ENCODE results near the gene SUMO4. TPM values are rescaled to one million over a fixed set of nuclear protein-coding genes. Genes with fewer than 3 reads are reported as not detected.
A peak's percentile ranks its signal among the peaks of the same experiment; 100 is the strongest.

SUMO4 gene
- total and polyA plus RNA-seq, 2 donors (not counting 1 experiment from before 2014, with no cell fraction given), result 0.18 to 11.5 TPM

DNA sequence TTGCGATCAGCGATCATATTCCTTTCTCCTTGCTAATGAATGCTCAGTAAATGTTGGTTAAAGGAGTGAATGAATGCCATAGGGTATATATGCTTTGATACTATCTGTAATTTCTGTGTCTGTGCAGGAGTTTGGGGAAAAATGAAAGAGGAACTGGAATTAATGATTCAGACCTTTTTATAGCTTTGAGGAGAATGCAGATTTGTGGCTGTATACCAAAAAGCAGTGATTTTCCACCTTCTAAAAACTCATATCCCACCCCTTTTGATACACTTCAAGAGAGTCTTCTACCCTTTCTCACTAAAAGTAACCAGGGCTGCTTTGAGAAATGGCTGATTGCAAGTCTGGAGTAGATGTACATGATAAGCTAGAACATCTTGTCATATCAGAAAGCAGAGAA lies 26.6 kb upstream of the SUMO4 start:
- peaks cover 7% of the 10 kb centered on the region for H4K20me1 ChIP-seq (ENCODE audit: control insufficient read depth, insufficient read depth, low read length, poor library complexity, severe bottlenecking)
- H3K4me3 ChIP-seq (ENCODE audit: control extremely low read depth in 1 of 5, extremely low read depth in 1 of 5, insufficient read depth in 1 of 5, low read depth in 2 of 5, low read length in 4 of 5), result no peak overlapping the region
- peaks cover 2 to 18% of the 10 kb centered on the region in 2 experiments for H3K36me3 ChIP-seq (replicated peaks in 1 of 2; ENCODE audit: control extremely low read depth in 1 of 2, control insufficient read depth in 1 of 2, extremely low read depth in 1 of 2, insufficient read depth in 2 of 2, low read length in 1 of 2)
- no CpG with 5 or more reads among the region's 2 CpGs for WGBS (ENCODE audit: insufficient coverage)
- peak overlapping the region; percentile 11 for H3K4me3 Mint-ChIP-seq
- H3K4me1 ChIP-seq (ENCODE audit: control insufficient read depth in 2 of 2, insufficient read depth in 2 of 2, low read length in 2 of 2), result peaks cover 22 to 24% of the 10 kb centered on the region in 2 donors
- no peak for DNase-seq
- no peak overlapping the region for H2AFZ ChIP-seq (ENCODE audit: insufficient read depth, low read depth, low read length, poor library complexity, severe bottlenecking)
- peak overlapping the region; percentile 14 for H3K4me2 ChIP-seq (replicated peaks; ENCODE audit: low read depth, low read length, poor library complexity, severe bottlenecking)
- H3K27me3 Mint-ChIP-seq, result no peaks in the 10 kb centered on the region
- H3K27ac ChIP-seq (ENCODE audit: low read length in 2 of 2), result no peak overlapping the region
- ChIA-PET CTCF (interaction anchor here (0.9 to 1.7 kb wide), 2 partner anchors 183 to 345 kb away, joined by 5 to 6 read pairs; no protein-coding TSS in a partner anchor), POLR2A (no interaction called here)
- peaks cover 39% of the 10 kb centered on the region for H3K79me2 ChIP-seq (ENCODE audit: control insufficient read depth, insufficient read depth, low read length)
- H3K4me1 Mint-ChIP-seq, result peaks cover 38% of the 10 kb centered on the region
- H3K9me3 ChIP-seq (ENCODE audit: control extremely low read depth in 1 of 3, control insufficient read depth in 2 of 3, insufficient read depth in 1 of 3, low read length in 2 of 3), result no peaks in the 10 kb centered on the region
- intact Hi-C loops (cut with micrococcal nuclease), result loop anchor here (5.0 kb wide), 2 partner anchors 36 to 56 kb away; partner anchors contain the start of gene TAB2
- TF ChIP-seq, protein P1, sequence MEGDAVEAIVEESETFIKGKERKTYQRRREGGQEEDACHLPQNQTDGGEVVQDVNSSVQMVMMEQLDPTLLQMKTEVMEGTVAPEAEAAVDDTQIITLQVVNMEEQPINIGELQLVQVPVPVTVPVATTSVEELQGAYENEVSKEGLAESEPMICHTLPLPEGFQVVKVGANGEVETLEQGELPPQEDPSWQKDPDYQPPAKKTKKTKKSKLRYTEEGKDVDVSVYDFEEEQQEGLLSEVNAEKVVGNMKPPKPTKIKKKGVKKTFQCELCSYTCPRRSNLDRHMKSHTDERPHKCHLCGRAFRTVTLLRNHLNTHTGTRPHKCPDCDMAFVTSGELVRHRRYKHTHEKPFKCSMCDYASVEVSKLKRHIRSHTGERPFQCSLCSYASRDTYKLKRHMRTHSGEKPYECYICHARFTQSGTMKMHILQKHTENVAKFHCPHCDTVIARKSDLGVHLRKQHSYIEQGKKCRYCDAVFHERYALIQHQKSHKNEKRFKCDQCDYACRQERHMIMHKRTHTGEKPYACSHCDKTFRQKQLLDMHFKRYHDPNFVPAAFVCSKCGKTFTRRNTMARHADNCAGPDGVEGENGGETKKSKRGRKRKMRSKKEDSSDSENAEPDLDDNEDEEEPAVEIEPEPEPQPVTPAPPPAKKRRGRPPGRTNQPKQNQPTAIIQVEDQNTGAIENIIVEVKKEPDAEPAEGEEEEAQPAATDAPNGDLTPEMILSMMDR (IDR thresholded peaks at IDR 0.05), result no peak
- no peak for TF ChIP-seq EZH2 (IDR thresholded peaks at IDR 0.05; ENCODE audit: borderline replicate concordance, insufficient read depth, low read depth, low read length, poor library complexity, severe bottlenecking)
- peak; percentile 21 for ATAC-seq (ENCODE audit: low read depth)
- H3K27me3 ChIP-seq (replicated peaks in 1 of 4; ENCODE audit: control extremely low read depth in 1 of 4, control insufficient read depth in 3 of 4, insufficient read depth in 4 of 4, low read length in 3 of 4), result no peaks in the 10 kb centered on the region
- peak overlapping the region; percentile 8 for H3K27ac Mint-ChIP-seq
- H3K9me3 Mint-ChIP-seq (ENCODE audit: insufficient read depth), result no peaks in the 10 kb centered on the region
- H3K9ac ChIP-seq (ENCODE audit: low read length), result no peak overlapping the region

DNA sequence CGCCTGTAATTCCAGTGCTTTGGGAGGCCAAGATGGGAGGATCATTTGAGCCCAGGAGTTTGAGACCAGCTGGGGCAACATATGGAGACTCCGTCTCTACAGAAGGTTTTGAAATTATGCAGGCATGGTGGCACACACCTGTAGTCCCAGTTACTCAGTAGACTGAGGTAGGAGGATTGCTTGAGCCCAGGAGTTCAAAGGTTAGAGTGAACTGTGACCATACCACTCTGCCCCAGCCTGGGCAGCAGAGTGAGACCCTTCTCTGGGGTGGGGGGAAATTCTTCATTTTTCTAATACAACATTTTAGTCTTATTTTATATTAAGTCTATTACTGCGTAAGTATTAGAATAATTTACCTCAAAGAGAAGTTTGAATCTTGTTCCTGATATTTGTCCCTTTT lies 20.1 kb upstream of the SUMO4 start:
- Mint-ChIP-seq H3K4me1 (peaks cover 20% of the 10 kb centered on the region), H3K27ac (no peak overlapping the region), H3K9me3 (ENCODE audit: insufficient read depth) (no peaks in the 10 kb centered on the region), H3K27me3 (no peaks in the 10 kb centered on the region), H3K4me3 (no peak overlapping the region)
- CTCF ChIA-PET, result no interaction called here
- no peak for TF ChIP-seq EZH2 (IDR thresholded peaks at IDR 0.05; ENCODE audit: borderline replicate concordance, insufficient read depth, low read depth, low read length, poor library complexity, severe bottlenecking)
- TF ChIP-seq, protein P1 (IDR thresholded peaks at IDR 0.05), result no peak
- H3K27me3 ChIP-seq (replicated peaks in 1 of 4; ENCODE audit: control extremely low read depth in 1 of 4, control insufficient read depth in 3 of 4, insufficient read depth in 4 of 4, low read length in 3 of 4), result no peaks in the 10 kb centered on the region
- 100% methylated on average over 1 of the region's 3 CpGs for WGBS (ENCODE audit: insufficient coverage)
- POLR2A ChIA-PET, result no interaction called here
- no peak overlapping the region for H3K9ac ChIP-seq (ENCODE audit: low read length)
- peaks cover 13 to 43% of the 10 kb centered on the region in 2 experiments for H3K36me3 ChIP-seq (replicated peaks in 1 of 2; ENCODE audit: control extremely low read depth in 1 of 2, control insufficient read depth in 1 of 2, extremely low read depth in 1 of 2, insufficient read depth in 2 of 2, low read length in 1 of 2)
- no peak overlapping the region for H3K4me2 ChIP-seq (replicated peaks; ENCODE audit: low read depth, low read length, poor library complexity, severe bottlenecking)
- intact Hi-C loops (cut with micrococcal nuclease), result no loop called here
- H3K9me3 ChIP-seq (ENCODE audit: control extremely low read depth in 1 of 3, control insufficient read depth in 2 of 3, insufficient read depth in 1 of 3, low read length in 2 of 3), result no peaks in the 10 kb centered on the region
- H3K4me3 ChIP-seq (ENCODE audit: control extremely low read depth in 1 of 5, extremely low read depth in 1 of 5, insufficient read depth in 1 of 5, low read depth in 2 of 5, low read length in 4 of 5), result no peak overlapping the region
- H3K4me1 ChIP-seq (ENCODE audit: control insufficient read depth in 2 of 2, insufficient read depth in 2 of 2, low read length in 2 of 2), result no peaks in the 10 kb centered on the region
- no peak overlapping the region for H2AFZ ChIP-seq (ENCODE audit: insufficient read depth, low read depth, low read length, poor library complexity, severe bottlenecking)
- H3K79me2 ChIP-seq (ENCODE audit: control insufficient read depth, insufficient read depth, low read length), result peaks cover 48% of the 10 kb centered on the region
- ATAC-seq (ENCODE audit: low read depth) (no peak), DNase-seq (no peak)
- no peak overlapping the region for H3K27ac ChIP-seq (ENCODE audit: low read length in 2 of 2)
- peaks cover 9% of the 10 kb centered on the region for H4K20me1 ChIP-seq (ENCODE audit: control insufficient read depth, insufficient read depth, low read length, poor library complexity, severe bottlenecking)
